Stimulated activated CD8-positive, alpha-beta memory T cell treated with anti-CD3 and anti-CD28 coated beads, Interleukin-15, amount 100 ng/mL, for 1 hour (primary cell): Measurements from ENCODE around the gene ART4.

ENCODE experiments used
- DNase-seq: peaks from one replicate; pipeline ENCODE4 v3.0.0-alpha.2; 2020; ENCODE audit warnings: low read depth

Gene ART4

DNA sequence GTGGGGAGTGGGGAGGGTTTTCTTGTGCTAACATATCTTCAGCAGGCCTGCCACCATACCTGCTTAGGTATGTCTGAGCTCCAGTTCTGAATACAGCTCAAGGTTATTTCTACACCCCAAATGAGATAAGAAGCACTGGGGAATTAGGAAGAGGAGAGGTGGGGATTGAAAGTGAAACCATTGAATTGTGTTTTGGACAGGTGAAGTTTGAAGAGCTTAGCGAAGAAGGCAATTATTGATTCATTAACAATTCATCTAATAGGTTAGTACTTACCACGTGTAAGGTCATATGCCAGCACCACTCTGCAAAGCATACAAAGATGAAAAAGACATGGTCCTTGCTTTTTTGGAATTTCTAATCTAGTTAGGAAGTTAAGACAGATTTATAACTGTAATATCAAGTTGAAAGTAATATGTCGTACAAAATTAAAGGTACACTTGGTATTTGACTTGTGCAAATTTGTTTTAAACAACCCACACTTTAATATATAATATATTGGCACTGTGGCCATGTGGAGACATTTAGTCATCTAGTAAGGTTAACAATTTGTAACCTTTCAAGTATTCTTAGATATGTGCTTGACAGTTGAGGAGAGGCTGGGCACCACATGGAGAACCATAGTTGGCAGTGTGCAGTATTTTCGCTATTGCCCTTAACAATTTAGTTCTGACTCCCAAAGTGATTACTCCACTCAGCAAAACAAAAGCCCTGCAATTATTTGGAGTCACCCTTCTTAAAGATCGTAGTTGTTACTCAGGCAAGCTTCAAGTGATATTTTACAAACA lies 33.0 kb downstream of the ART4 start:
- no peak for DNase-seq

- no peak for DNase-seq
Observed at GRCh38 chr12:14803830-14804160, 39.5 kb downstream of the ART4 start.

DNA sequence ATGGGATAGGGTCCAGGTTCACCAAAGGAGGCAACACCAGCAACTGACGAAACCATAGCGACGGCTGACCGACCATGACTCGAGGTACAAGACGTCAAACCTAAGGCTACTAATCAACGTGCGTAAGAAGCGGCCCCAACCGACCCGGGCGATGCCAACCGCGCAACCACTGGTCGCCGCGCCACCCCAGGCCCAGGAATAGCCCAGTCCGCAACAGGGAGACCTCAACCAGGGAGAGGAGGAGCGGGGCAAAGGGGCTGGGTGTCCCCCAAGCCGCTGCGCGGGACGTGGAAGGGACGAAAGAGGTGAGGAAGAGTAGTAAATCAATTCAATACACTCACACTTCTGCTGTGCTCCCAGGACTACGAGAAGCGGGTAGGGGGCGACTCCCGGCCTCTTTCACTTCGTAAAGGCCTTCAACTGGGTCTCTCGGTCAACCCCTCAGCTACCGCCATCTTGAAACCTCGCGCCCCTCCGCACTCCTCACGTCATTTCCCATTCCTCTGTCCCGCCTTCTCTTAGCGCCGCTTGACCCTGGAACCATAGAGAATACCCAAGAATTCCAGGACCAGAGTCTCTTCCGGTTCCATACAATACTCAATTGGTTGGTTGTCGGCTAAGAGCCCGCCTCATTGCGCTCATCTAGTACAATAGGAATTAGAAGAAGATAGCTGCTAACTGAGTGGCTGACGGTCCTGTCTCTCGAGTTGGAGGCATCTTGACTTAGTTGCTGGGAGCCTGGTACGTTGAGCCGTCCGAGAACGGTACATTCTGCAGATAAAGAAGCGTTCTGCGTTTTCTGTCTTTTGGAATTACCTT lies 40.1 kb downstream of the ART4 start, which contains the start of the genes C12orf60 and WBP11:
Gene C12orf60, plus strand, starts transcription at position 660 of the 819 bp plus-strand sequence. CDS start 19,266 bp downstream, outside the sequence.
Gene WBP11, minus strand, starts transcription at position 468 of the 819 bp plus-strand sequence. CDS start 2,095 bp downstream, outside the sequence.
- peak; percentile 68 for DNase-seq

DNA sequence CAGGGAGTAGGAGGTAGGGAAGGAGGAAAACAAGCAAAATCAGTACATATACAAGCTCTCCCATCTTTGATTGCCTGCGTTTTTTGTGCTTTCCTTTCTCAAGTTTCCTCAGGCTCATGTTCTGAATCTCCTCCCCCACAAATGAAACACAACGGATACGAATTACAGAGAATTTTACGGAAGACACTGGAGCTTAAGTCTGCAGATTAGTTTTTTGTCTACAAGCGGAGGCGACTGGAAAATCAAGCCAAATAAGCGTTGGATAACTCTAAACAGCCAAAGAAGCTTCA lies 40.7 kb downstream of the ART4 start:
- no peak for DNase-seq

GRCh38 chr12:14802247-14802646 lies 41.1 kb downstream of the ART4 start:
- no peak for DNase-seq

GRCh38 chr12:14795028-14795448 lies 48.3 kb downstream of the ART4 start:
- DNase-seq: no peak

DNA sequence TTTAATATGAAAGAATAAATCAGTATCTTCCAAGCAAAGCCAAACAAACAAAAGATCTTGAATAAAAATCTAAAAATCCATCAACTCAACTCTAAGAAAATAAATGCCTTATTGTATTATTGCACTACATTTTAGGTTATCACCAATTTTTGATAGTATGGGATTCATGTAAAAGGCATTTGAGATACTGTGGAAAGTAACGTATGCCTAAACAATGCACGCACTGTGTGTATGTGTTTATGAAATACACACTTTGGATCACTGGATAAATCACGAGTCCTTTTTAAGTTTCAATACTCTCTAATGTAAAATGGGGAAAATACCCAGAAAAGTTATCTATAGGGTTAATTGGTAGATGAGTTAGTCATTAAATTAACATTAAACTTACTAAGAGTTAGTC lies 57.8 kb downstream of the ART4 start:
- DNase-seq: no peak

GRCh38 chr12:14784471-14784870 lies 58.9 kb downstream of the ART4 start:
- DNase-seq: no peak

DNA sequence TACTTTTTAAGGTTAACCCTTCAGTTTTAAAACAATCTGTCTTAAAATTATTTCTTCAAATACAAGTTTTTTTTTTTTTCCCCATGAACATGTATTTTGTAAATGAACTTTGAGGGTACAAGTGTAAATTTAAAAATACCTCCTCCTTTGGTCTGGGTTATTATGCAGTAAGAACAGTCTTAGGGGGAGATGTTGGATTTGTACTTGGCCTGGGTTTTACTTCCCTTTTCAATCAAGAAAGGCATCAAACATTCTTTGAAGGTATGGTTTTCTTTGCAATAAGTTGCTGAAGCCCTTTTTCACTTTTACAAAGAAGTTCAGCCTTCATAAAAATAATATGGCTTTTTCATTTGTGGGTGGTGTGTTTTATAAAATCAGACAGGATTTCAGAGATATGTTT lies 60.6 kb downstream of the ART4 start:
- no peak for DNase-seq

- DNase-seq: no peak
Observed at GRCh38 chr12:14781563-14781962, 61.8 kb downstream of the ART4 start.

DNA sequence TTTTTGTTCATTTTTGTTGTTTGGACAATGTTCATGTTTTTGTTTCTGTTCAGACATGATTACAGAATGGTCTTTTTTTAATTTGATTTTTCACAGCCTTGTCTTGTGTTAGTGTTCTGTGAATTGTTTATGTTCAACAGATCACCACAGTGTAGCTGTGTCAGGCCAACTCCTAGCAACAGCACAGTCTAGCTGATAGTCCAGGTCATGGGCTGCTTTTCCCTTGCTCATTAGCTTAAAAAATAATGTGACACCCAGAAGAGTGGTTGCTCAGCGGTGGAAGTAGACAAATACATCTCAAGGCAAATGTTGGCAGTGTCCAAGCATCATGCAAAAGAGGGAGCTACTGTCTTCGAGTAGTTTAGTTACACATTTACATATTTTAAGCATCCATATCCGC lies 62.5 kb downstream of the ART4 start:
- no peak for DNase-seq

GRCh38 chr12:14779834-14780233 lies 63.5 kb downstream of the ART4 start:
- DNase-seq: no peak

GRCh38 chr12:14777271-14777670 lies 66.1 kb downstream of the ART4 start:
- DNase-seq: no peak

GRCh38 chr12:14776236-14776961 lies 66.9 kb downstream of the ART4 start:
- DNase-seq: no peak

DNA sequence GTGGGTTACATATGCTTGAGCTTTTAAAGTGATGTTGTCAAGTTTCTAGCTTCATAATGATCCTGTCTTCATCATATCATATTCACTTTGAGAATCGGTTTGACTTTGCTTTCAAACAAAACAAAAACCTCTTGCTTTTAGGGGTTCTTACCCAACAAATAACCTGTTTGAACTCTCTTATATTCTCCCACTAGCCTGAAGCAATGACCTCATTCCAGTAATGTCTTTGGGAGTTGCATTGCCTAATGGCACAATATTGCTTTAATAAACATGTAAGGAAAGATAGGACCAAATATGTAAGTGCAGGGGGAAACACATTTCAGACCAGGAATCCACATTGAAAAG lies 67.7 kb downstream of the ART4 start:
- no peak for DNase-seq
